NCI-H2029 (cell line): ENCODE measurements around the gene BNC1.
A peak's percentile ranks its signal among the peaks of the same experiment; 100 is the strongest.
"Not testable (repeated sequence)": the region's sequence is repeated elsewhere in the genome, so short reads cannot be mapped to it uniquely, and the experiment has no call there.

Experiments used
- DNase-seq: peaks from one replicate; lab custom pipeline; 2025; lab: John Stamatoyannopoulos, UW

BNC1 gene

DNA sequence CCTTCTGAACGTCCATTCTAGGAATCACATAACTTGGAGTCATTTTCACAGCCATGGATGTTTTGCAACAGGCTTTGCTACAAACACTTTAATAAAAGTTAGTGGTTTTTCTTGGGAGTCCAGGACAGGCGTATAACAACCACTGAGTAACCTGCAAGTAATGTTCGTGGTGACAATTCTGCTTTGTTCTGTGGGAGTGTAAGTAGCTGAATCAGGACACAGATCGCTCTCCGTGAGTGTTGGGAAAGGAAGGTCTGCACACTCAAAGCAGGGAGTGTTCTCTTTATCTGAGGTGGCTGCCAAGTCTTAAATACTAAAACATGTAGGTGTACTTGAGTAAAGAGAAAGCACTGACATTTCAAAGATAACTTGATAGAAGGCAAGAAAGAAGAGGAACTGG lies 7.9 kb upstream of the BNC1 start:
- DNase-seq, result no peak

- DNase-seq, result no peak
Observed at GRCh38 chr15:83290236-83290635, 5.8 kb upstream of the BNC1 start.

- no peak for DNase-seq
Observed at GRCh38 chr15:83289160-83289559, 4.7 kb upstream of the BNC1 start.

DNA sequence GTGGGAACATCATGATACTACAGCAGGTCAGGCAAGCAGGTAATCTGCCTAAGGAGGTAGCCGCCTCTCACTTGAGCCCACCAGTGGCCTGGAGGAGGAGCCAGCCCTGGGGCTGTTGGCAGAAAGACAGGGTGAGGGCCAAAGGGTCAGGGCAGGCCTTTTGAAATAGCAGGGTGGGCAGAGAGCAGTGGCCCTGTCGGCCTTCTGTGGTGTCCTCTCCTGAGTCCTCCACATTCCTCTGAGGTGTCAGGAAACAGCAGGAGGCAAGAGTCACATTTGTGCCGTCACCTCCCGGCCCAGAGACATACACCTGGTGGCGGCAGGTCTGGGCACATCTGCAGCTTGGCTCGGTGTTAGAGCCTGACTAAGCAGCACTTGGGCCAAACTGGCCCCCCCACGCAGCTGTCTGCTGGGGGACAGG lies 3.9 kb upstream of the BNC1 start:
- DNase-seq, result no peak

DNA sequence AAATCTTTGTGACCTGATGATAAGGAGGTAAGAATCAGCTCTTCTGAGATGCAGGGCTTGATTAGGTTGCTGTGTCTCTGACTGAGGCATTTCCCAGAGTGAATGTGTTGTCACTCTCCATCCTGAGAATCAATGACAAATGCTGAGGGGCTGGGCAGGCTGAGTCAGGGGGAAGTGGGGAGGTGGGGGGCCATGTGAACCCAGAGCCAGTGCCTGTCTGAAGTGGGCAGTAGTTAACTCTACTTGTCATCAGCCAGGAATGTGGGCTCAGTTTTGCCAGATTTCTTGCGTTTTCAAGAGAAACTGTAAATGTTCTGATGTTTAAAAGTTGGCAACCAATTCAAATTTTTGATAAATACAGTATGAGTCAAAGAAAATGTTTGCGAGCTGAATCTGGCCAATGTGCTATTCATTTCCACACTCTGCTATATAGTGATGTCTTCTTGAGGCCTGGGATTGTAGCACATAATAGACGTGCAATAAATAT lies 3.1 kb upstream of the BNC1 start:
- DNase-seq, result no peak

- no peak for DNase-seq
Observed at GRCh38 chr15:83285979-83286553, 1.6 kb upstream of the BNC1 start.

DNA sequence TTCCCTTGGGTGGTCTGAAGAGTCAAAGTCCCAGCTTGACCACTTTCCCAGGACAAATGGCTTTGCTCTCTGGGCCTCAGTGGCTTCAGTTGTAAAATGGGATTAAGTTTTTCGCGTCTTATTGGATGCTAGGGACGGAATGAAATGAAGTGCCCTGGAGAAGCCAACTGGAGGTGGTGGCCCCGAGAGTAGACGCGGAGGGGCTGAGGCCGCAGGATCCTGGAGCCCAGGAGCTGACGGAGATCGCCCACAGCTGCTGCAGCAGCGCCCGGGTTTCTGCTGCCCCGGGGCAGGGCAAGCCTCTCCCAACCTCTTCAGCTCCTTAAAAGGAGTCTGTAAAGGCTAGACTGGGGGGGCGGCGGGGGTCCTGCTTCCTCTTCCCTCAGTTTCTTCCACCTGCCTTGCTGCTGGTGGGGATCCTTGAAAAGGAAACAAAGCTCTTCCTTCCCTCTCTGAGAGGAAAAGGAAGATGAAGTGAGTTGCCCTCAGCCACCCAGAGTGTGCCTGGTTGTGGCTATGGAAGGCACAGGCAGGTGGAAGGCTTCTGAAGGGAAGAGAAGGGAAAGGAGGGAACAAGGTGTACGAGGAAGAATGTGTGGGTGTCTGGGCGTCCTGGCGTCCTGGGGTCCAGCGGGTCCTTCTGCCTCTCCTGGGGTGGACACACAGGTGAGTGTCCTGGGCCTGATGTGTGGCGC lies 967 bp upstream of the BNC1 start:
- DNase-seq, result no peak

GRCh38 chr15:83283813-83284558 lies 478 bp downstream of the BNC1 start:
- DNase-seq, result no peak

DNA sequence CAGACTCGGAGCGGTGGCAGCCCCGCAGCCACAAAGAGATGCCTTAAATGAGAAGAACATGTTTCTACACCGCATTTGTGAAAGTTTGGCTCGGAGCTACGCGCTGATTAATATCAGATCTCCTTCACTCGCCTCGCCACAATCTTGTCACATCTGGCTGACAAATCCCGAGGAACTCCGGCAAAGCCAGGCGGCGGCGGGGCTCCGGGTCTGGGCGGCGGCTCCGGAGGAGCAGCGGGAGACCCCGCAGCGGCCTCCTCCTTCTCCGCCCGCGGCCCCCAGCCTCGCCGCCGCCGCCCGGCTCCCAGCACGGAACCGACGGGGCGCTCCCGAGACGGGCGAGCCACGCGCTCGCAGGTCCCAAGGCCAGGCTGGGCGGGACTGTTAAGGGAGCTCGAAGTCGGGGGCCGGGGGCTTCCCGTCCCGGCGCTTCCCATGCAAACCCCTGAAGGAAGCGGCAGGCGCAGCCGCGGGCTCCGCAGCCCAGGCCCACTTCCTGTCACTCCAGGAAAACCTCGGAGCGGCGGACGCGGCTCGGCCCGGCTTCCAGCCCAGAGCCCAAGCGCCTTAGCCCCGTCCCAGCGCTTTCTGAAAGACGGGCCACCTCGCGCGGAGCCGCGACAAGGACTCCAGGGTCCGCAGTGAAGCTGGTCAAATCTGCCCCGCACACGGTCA lies 1.2 kb downstream of the BNC1 start:
- DNase-seq, result no peak

DNA sequence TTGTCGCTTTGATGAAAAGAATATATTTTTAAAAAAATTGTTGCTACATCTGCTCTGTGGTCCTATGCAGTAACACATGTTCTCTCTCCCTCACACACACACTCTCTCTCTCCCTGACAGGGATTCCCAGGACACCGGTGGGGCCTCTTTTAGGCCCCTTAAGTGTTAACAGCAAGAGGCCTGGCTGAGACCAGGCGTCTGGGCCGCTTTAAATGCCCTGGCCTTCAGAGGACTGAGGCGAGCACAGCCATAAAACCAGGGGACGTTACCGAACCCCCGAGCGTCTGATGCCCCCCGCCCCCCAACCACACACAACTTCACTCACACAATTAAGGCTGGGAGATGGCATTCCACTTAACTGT lies 1.7 kb downstream of the BNC1 start:
- no peak for DNase-seq

GRCh38 chr15:83282141-83282540 lies 2.3 kb downstream of the BNC1 start:
- no peak for DNase-seq

GRCh38 chr15:83278191-83278590 lies 6.3 kb downstream of the BNC1 start:
- DNase-seq, result no peak

GRCh38 chr15:83276661-83277060 lies 7.8 kb downstream of the BNC1 start:
- no peak for DNase-seq

GRCh38 chr15:83275412-83275811 lies 9.1 kb downstream of the BNC1 start:
- DNase-seq, result no peak

GRCh38 chr15:83270176-83270575 lies 14.3 kb downstream of the BNC1 start:
- no peak for DNase-seq

- DNase-seq, result no peak
Observed at GRCh38 chr15:83268147-83268546, 16.3 kb downstream of the BNC1 start.

DNA sequence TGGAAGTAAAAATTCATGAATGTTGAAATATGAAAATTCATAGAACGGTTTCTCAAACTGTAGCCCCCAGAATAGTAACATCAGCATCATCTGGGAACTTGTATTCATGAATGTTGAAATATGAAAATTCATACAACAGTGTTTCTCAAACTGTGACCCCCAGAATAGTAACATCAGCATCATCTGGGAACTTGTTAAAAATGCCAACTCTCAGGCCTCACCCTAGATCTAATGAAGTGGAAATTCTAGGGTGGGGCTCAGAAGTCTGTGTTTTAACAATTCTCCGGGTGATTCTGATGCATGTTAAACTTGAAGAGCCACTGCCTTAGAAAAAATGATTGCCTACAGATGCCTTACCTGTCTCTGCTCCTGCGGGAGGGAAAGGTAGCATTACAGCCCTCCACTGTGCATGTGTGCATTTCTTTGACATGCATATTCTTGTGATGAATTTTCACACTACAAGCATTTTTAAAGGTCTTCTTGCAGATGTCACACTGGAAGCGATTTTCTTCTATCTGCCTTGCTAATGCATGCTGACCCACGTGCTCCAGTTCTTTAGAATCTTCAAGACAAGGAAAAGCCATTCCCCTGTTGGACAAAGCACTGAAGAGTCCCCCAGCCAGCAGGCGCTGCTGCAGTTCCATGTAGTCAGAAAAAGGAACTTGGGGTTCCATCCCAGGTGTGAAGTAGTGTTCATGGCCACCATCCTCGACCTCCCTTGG lies 21.7 kb downstream of the BNC1 start:
- DNase-seq, result no peak

- DNase-seq, result not testable (repeated sequence)
Observed at GRCh38 chr15:83262181-83262580, 22.3 kb downstream of the BNC1 start.

GRCh38 chr15:83250781-83251180 lies 33.7 kb downstream of the BNC1 start:
- DNase-seq, result no peak

DNA sequence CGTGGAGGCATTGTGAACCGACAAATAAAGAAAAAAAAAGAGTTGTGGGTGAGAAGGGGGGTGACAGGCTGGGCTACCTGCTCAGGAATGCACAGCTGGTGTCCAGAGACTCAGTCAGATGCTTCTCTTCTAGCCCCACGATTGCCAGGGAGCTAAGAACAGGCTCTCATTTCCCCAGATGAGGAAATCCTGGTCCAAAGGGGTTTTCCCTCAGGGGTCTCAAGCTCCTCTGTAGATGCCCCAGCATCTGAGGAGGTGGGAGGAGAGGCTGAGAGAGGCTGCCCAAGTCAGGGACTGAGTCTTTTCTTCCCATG lies 35.5 kb downstream of the BNC1 start:
- no peak for DNase-seq

- DNase-seq, result peak; percentile 5
Observed at GRCh38 chr15:83248151-83249029, 36.1 kb downstream of the BNC1 start.
